Retinal pigment epithelial cell (primary cell): ENCODE results near the gene TXNRD2.

ENCODE experiments used
- DNase-seq: peaks from one replicate; pipeline ENCODE4 v3.0.0-alpha.2; 2010; ENCODE audit warnings: low read depth
- H3K4me3 ChIP-seq: 2 replicates; pipeline ENCODE4 v1.5.1; 2011; ENCODE audit warnings: mild to moderate bottlenecking, low read length, control low read depth, moderate library complexity
- CTCF ChIP-seq: conservative IDR thresholded peaks from 2 replicates; pipeline ENCODE4 v1.5.1; 2011; ENCODE audit warnings: low read depth, low read length, control low read depth, inconsistent platforms

The TXNRD2 gene

DNA sequence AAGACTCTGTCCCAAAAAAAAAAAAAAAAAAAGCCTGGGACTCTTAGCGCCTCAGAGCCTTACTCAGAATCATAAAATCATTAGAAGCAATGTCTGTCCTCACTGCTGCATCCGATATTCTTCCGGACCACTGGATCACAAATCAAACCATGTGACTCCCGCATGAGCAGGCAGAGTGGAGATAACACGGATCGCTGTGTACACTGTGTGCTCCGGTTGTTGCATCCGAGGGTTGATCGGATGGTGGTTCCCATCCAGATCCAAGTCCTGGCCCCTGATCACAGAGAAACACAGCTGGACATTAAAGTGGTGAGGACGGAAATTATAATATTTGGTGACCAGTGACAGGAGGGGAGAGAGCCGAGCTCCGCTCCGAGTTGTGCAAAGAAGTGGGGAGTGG, 9.7 kb upstream of the TXNRD2 start:
- TF ChIP-seq CTCF, result no peak
- DNase-seq, result no peak
- H3K4me3 ChIP-seq, result no peak overlapping the region

DNA sequence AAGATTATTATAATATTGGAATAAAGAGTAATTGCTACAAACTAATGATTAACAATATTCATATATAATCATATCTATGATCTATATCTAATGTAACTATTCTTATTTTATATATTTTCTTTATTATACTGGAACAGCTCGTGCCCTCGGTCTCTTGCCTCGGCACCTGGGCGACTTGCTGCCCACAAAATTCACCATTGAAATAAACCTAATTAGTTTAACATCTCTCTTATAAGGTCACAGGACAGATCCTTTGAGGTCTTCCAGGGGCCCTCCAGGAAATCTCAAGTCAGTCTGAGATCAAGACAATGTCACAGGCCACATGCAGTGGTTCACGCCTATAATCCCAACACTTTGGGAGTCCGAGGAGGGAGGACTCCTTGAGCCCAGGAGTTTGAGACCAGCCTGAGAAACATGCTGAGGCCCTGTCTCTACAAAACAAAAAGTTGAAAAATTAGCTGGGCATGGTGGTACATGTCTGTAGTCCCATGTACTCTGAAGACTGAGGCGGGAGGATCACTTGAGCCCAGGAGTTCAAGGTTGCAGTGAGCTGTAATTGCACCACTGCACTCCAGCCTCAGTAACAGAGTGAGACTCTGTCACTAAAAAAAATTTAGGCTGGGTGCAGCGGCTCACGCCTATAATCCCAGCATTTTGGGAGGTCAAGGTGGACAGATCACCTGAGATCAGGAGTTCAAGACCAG, 6.6 kb upstream of the TXNRD2 start:
- no peak for TF ChIP-seq CTCF
- no peak for DNase-seq
- H3K4me3 ChIP-seq, result no peak overlapping the region

- peak; percentile 48 for DNase-seq
- peak; percentile 27 for TF ChIP-seq CTCF
- peak overlapping the region; percentile 88 for H3K4me3 ChIP-seq
These were observed 1.7 kb upstream of the TXNRD2 start for GRCh38 chr22:19943082-19944026.

DNA sequence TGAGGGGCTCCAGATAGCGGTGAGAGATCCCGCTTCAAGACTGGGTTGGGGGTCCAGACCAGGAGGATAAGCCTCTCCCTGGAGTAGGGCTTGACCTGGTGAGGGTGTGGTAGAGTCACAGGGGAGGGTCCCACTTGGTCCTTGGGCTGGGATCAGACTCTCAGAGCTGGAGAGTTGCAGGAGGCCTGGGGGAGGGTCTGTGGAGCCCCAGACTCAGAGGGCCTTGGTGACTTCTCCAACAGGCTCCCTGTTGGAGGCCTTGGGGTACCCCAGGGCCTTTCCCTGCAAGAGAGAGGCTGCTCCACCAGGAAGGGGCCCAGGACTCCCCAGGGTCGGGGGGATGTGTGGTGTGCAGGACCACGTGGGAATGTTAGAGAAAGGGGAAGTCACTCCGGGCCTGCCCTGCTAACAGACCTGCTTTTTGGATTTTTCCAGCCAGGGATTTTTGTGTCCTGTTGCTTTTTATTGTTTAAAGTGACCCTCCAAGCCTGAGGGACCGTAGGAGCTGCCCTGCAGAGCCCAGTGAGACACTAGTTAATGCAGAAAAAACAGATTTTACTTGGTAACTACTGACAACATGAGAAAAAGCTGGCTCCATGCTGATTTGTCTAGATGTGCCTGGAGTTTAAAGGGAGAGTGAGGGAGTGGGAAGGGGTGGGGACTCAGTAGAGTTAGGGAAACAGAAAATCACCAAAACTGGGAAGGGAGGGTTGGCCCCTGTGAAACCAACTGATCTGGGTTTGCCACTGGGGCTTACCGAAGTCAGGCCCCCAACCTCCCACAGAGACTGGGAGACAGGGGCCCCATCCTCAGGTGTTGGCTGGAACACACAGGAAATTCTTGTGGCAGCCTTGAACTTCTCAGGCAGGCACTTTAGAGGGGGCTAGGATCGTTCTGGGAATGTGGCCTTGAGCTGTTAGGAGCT, 801 bp upstream of the TXNRD2 start:
- DNase-seq, result no peak
- peak overlapping the region; percentile 88 for H3K4me3 ChIP-seq
- TF ChIP-seq CTCF, result no peak

GRCh38 chr22:19940536-19941364, 868 bp downstream of the TXNRD2 start:
- no peak for TF ChIP-seq CTCF
- DNase-seq, result no peak
- H3K4me3 ChIP-seq, result peak overlapping the region; percentile 88

DNA sequence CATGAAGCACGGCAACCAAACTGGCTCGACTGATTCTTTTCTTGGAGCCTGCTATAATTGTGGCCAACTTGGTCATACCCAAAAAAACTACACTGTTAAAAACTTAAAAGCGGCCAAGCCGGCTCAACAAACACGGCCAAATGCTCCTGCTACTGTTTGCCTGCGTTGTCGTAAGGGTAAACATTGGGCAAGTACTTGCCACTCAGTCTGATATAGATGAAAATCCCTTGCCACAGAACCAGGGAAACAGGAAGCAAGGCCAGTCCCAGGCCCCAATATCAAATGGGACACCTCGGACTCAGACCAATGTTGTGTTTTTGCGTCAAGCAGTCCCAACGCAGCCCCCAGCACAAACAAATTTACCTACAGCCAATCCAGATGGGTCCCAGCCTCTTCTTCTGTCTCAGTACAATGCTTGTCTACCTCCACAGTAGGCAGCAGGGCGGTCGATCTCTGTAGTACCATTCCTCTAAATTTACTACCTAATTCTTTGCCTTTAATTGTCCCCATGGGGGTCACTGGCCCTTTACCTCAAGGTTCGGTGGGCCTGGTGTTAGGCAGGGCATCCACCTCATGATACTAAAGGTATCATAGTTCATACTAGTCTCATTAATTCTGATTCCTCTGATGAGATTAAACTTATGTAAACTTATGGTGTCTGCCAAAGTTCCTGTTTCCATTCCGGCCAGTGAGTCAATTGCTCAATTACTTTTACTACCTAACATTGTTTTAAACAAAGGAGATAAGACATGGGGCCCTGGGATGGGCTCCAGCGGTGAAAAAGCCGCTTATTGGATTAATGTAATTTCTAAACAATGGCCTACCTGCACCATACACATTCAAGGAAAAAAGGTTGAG, 3.8 kb downstream of the TXNRD2 start:
- TF ChIP-seq CTCF, result no peak
- DNase-seq, result no peak
- H3K4me3 ChIP-seq, result no peak overlapping the region
